Duodenal mucosa (tissue), 2 donors: Measurements from ENCODE around the gene CD74.
"Not testable (repeated sequence)": the region's sequence is repeated elsewhere in the genome, so short reads cannot be mapped to it uniquely, and the experiment has no call there.

ENCODE experiments used
- H3K27ac ChIP-seq: one replicate; pipeline ENCODE4 v1.7.0; 2013; ENCODE audit warnings: low read depth, low read length
- H3K27me3 ChIP-seq, 2 donors: one replicate each; pipeline ENCODE4 v1.7.0; 2013; ENCODE audit warnings: low read length in 2 of 2, control low read depth in 1 of 2; ENCODE audit not compliant: insufficient read depth in 2 of 2, control insufficient read depth in 1 of 2
- H3K36me3 ChIP-seq, 2 donors: one replicate each; pipeline ENCODE4 v1.7.0; 2013; ENCODE audit warnings: low read length in 2 of 2, control low read depth in 1 of 2; ENCODE audit not compliant: insufficient read depth in 2 of 2, control insufficient read depth in 1 of 2
- H3K4me1 ChIP-seq, 2 donors: one replicate each; pipeline ENCODE4 v1.7.0; 2013; ENCODE audit warnings: low read length in 2 of 2, control low read depth in 1 of 2; ENCODE audit not compliant: insufficient read depth in 2 of 2, control insufficient read depth in 1 of 2
- H3K4me3 ChIP-seq, 2 donors: one replicate each; pipeline ENCODE4 v1.7.0; 2013; ENCODE audit warnings: low read length in 2 of 2, low read depth in 1 of 2
- H3K9ac ChIP-seq, 2 donors: one replicate each; pipeline ENCODE4 v1.7.0; 2013; ENCODE audit warnings: low read length in 2 of 2, low read depth in 1 of 2
- H3K9me3 ChIP-seq, 2 donors: one replicate each; pipeline ENCODE4 v1.7.0; 2013; ENCODE audit warnings: low read length in 2 of 2, control low read depth in 1 of 2; ENCODE audit not compliant: control insufficient read depth in 1 of 2

Gene CD74

DNA sequence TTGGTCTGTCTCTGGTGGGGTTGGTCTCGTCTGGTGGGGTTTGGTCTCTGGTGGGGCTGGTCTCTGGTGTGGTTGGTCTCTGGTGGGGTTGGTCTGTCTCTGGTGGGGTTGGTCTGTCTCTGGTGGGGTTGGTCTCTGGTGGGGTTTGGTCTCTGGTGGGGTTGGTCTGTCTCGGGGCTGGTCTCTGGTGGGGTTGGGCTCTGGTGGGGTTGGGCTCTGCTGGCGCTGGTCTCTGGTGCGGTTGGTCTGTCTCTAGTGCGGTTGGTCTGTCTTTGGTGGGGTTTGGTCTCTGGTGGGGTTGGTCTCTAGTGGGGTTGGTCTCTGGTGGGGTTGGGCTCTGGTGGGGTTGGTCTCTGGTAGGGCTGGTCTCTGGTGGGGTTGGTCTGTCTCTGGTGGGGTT is 16.3 kb upstream of the CD74 start:
- no peak overlapping the region for H3K27ac ChIP-seq
- H3K36me3 ChIP-seq, result no peaks in the 10 kb centered on the region
- H3K27me3 ChIP-seq, result no peaks in the 10 kb centered on the region
- H3K9me3 ChIP-seq, result no peaks in the 10 kb centered on the region
- H3K4me1 ChIP-seq, result peaks cover 15 to 19% of the 10 kb centered on the region in 2 donors
- peak overlapping the region in 1 of 2 donors; percentile 31 for H3K9ac ChIP-seq
- no peak overlapping the region for H3K4me3 ChIP-seq

- Histone ChIP-seq H3K36me3 (no peaks in the 10 kb centered on the region), H3K4me3 (peak overlapping the region in 1 of 2 donors; percentile 49), H3K9me3 (no peaks in the 10 kb centered on the region), H3K4me1 (peaks cover 15 to 19% of the 10 kb centered on the region in 2 donors), H3K27me3 (no peaks in the 10 kb centered on the region), H3K9ac (peak overlapping the region in 1 of 2 donors; percentile 31), H3K27ac (no peak overlapping the region)
Measured at GRCh38 chr5:150428106-150428876, 15.6 kb upstream of the CD74 start.

DNA sequence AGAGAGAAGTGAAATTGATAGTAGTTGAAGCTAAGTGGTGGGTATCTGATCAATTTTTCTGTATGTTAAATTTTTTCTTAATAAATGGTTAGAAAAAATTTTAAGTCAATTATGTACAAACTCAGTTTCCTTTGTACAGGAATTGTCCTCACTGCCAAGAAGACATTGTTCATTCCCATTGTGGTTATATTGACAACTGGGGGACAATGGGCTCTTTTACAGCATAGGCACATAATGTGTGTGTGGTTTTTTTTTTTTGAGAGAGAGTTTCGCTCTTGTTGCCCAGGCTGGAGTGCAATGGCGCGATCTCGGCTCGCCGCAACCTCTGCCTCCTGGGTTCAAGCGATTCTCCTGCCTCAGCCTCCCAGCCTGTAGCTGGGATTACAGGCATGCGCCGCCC is 13.5 kb upstream of the CD74 start:
- not testable (repeated sequence) for H3K27me3 ChIP-seq, H3K4me3 ChIP-seq, H3K9ac ChIP-seq, H3K27ac ChIP-seq, H3K9me3 ChIP-seq, H3K36me3 ChIP-seq
- H3K4me1 ChIP-seq, result peaks cover 13 to 15% of the 10 kb centered on the region in 2 donors

DNA sequence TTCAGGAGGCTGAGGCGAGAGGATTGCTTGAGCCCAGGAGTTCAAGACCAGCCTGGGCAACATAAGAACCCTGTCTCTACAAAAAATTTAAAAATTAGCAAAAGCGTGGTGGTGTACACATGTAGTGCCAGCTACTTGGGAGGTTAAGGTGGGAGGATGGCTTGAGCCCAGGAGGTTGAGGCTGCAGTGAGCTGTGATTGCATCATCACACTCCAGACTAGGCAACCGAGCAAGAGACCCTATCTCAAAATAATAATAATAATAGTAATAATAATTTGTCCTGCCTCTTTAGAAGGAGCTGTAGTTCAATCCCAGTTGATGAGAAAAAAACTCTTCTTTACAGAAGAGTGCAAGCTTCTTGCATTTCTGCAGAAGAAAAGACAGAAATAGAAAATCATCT is 10.0 kb upstream of the CD74 start:
- H3K4me1 ChIP-seq, result peaks cover 2% of the 10 kb centered on the region in 2 donors
- no peaks in the 10 kb centered on the region for H3K9me3 ChIP-seq
- no peak overlapping the region for H3K4me3 ChIP-seq
- H3K27me3 ChIP-seq, result no peaks in the 10 kb centered on the region
- no peaks in the 10 kb centered on the region for H3K36me3 ChIP-seq
- H3K9ac ChIP-seq, result no peak overlapping the region
- H3K27ac ChIP-seq, result no peak overlapping the region

GRCh38 chr5:150422075-150422474 is 9.4 kb upstream of the CD74 start:
- Histone ChIP-seq H3K36me3 (no peaks in the 10 kb centered on the region), H3K27ac (no peak overlapping the region), H3K27me3 (no peaks in the 10 kb centered on the region), H3K4me3 (no peak overlapping the region), H3K9ac (no peak overlapping the region), H3K9me3 (no peaks in the 10 kb centered on the region), H3K4me1 (no peaks in the 10 kb centered on the region)

- no peaks in the 10 kb centered on the region for H3K36me3 ChIP-seq
- no peak overlapping the region for H3K27ac ChIP-seq
Measured at GRCh38 chr5:150419630-150420270, 7.0 kb upstream of the CD74 start.

GRCh38 chr5:150413902-150414790 is 1.4 kb upstream of the CD74 start:
- H3K9me3 ChIP-seq, H3K4me3 ChIP-seq, H3K27me3 ChIP-seq, H3K36me3 ChIP-seq: not testable (repeated sequence)
- H3K4me1 ChIP-seq, result peaks cover 9 to 41% of the 10 kb centered on the region in 2 donors
- peak overlapping the region; percentile 59 for H3K27ac ChIP-seq
- peak overlapping the region; percentile 86 to 96 for H3K9ac ChIP-seq

More at GRCh38 chr5:150419630-150420270, 7.0 kb upstream of the CD74 start:
- Histone ChIP-seq H3K9ac (no peak overlapping the region), H3K4me1 (no peaks in the 10 kb centered on the region), H3K9me3 (no peaks in the 10 kb centered on the region), H3K4me3 (no peak overlapping the region), H3K27me3 (no peaks in the 10 kb centered on the region)

DNA sequence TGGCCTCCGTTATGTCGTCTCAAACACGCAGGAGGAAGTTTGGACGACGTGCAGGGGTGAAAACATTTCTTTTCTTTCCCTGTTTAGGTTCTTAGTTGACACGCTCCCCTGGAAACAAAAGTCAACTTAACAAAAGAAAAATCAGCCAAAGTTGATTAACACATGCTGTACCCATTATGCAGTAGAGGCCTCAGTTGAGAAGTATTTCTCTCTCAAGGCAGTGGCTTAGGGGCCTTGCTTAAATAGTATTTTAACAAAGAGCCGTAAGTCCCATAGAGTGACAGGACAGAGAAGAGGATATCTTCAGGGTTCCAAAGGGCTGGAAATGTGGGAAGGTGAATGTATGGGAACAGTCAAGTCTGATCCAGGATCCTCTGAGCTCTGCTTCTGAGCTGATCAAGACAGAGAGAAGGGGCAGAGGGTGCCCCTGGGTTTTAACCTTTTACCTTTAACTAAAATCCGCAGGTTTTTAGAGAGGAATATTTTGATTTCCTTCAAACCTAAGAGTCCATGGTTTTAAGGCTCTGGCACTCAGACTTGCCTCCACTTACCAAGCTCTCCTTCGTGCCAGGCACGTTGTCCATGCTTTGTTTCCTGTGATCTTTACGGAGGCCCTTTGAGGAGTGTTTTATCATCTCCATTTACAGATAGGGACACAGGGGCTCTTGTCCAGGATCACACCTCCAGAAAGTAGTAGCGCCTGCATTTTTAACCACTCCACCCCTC is 629 bp upstream of the CD74 start:
- H3K4me1 ChIP-seq, result peaks cover 13 to 45% of the 10 kb centered on the region in 2 donors

GRCh38 chr5:150411245-150411979 is 1.3 kb downstream of the CD74 start:
- H3K4me3 ChIP-seq, result peak overlapping the region; percentile 90 to 95
- peak overlapping the region; percentile 89 for H3K27ac ChIP-seq
- H3K27me3 ChIP-seq, result no peaks in the 10 kb centered on the region

More for the DNA sequence above, 629 bp upstream of the CD74 start:
- peaks cover 4 to 5% of the 10 kb centered on the region in 2 donors for H3K36me3 ChIP-seq
- peak overlapping the region; percentile 59 for H3K27ac ChIP-seq
- peak overlapping the region; percentile 86 to 96 for H3K9ac ChIP-seq
- H3K4me3 ChIP-seq, result peak overlapping the region; percentile 90 to 95
- H3K9me3 ChIP-seq, result no peaks in the 10 kb centered on the region
- H3K27me3 ChIP-seq, result no peaks in the 10 kb centered on the region

More at GRCh38 chr5:150411245-150411979, 1.3 kb downstream of the CD74 start:
- H3K4me1 ChIP-seq, result peaks cover 18 to 48% of the 10 kb centered on the region in 2 donors
- H3K36me3 ChIP-seq, result peaks cover 18 to 19% of the 10 kb centered on the region in 2 donors
- no peaks in the 10 kb centered on the region for H3K9me3 ChIP-seq
- H3K9ac ChIP-seq, result peak overlapping the region; percentile 86 to 96
